GM06990 (cell line): ENCODE results near the gene ZRANB1.

Experiments
- DNase-seq: peaks from one replicate; pipeline ENCODE4 v3.0.0-alpha.2; 2011; ENCODE audit not compliant: insufficient read length; ENCODE audit errors: extremely low read depth
- H3K27me3 ChIP-seq: replicated peaks from 2 replicates; pipeline ENCODE4 v1.6.0; 2011; ENCODE audit warnings: low read length; ENCODE audit not compliant: control insufficient read depth, insufficient read depth
- H3K36me3 ChIP-seq: 2 replicates; pipeline ENCODE4 v1.5.1; 2011; ENCODE audit warnings: low read length; ENCODE audit not compliant: control insufficient read depth, insufficient read depth
- H3K4me3 ChIP-seq: replicated peaks from 2 replicates; pipeline ENCODE4 v1.5.1; 2011; ENCODE audit warnings: low read depth, mild to moderate bottlenecking, control low read depth, low read length
- CTCF ChIP-seq: IDR thresholded peaks from 2 replicates; pipeline ENCODE4 v1.5.1; 2011; ENCODE audit warnings: low read length, control low read depth, mild to moderate bottlenecking, inconsistent platforms; ENCODE audit not compliant: insufficient read depth, poor library complexity, severe bottlenecking

Gene ZRANB1

DNA sequence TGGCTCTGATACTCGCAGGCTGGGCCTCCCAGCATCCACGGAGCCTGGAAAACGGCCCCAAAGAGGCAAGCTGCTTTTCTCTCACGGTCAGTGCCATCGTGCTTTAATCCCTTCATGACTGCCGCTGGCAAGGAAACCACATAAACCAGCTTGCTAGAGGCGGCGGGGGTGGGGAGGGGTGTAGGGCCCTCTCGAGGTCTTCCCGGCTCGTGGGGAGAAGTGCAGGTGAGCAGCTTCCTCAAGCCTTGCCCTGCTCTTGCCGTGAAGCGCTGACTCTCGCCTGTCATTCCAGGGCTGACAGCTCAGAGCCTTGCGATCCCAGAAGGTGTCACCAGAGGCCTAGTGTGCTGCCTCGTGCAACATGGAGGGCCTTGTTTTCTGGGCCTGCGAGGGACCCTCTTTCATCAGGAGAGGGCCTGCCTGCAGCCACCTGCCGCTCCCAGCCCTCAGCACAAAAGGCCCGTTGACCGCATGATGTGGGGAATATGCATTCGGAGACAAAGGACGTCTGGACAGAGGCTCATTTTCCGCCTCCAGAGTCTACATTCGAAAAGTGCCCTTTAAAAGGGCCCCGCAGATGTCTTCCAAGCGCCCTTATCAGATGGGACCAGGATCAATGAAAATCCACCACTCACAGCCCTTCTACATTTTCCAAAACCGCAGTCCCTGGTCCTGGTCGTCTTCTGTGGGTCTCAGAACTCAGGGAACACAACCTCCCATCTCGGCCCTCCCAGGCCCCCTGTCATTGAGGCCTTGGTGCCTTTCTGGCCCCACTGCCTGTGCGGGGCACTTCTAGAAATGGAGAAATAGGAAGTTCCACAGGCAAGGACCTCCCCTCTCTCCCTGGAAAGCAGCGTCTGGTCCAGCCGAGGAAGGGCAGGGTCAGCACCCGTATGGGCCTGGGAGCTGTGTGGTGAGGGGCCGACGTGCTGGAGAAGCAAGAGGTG lies 58.7 kb downstream of the ZRANB1 start:
- Histone ChIP-seq H3K36me3 (no peaks in the 10 kb centered on the region), H3K4me3 (no peak overlapping the region), H3K27me3 (no peaks in the 10 kb centered on the region; the same call in 1 of the 2 replicates)
- TF ChIP-seq CTCF = no peak
- no peak for DNase-seq

DNA sequence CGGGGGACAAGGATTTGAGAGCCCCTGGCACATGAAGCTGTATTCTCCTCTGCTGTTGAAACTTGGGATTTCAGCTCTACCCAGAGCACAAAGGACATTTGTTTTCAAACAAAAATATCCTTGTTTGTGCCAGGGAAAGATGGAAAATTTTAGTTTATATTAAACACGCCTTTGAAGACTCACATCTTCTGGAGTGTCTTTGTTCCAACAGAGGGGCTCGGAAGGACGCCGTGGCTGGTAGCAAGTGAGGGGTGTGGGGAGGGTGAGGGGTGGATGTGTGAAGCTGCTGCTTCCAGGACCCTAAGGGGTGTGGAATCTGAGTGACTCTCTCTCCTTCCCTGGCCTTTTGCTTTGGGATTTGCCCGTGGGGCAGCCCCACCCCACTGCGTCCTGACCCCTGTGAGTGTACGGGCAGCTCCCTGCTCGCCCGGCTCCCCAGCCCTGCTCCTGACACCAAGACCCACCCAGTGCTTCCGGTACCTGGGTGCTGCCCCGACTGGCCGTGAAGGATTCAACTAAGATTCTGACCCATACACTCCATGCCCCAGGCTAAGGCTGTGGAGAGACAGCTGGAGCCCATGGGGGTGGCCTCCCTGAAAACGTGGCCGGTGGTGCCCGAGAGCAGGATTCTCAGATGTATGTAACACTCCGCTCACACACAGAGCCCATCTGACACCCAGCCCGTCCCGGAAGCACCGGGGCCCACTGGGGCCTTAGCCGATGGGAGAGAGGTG lies 59.6 kb downstream of the ZRANB1 start:
- no peak for DNase-seq
- no peak for TF ChIP-seq CTCF
- Histone ChIP-seq H3K36me3 (no peaks in the 10 kb centered on the region), H3K27me3 (no peaks in the 10 kb centered on the region; the same call in 1 of the 2 replicates), H3K4me3 (no peak overlapping the region)

DNA sequence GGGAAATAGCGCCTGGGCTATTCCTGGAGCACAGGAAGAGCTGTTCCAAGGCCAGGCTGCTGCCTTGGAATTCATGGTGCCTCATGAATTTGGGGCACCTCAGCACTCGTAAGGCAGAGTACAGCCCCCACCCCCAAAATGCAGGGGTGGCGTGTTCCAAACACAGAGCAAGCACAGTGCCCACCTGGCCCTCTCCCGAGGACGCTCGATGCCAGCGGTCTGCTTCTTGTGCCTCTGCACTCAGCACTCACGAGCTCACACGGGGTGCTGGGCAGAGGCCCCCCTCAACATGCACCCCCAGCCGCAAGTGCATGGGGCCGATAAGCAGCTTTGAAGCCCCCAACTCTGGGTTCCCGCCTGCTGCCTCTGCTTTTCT lies 60.1 kb downstream of the ZRANB1 start:
- Histone ChIP-seq H3K4me3 (no peak overlapping the region), H3K27me3 (no peaks in the 10 kb centered on the region; the same call in 1 of the 2 replicates), H3K36me3 (no peaks in the 10 kb centered on the region)
- DNase-seq = no peak
- no peak for TF ChIP-seq CTCF

DNA sequence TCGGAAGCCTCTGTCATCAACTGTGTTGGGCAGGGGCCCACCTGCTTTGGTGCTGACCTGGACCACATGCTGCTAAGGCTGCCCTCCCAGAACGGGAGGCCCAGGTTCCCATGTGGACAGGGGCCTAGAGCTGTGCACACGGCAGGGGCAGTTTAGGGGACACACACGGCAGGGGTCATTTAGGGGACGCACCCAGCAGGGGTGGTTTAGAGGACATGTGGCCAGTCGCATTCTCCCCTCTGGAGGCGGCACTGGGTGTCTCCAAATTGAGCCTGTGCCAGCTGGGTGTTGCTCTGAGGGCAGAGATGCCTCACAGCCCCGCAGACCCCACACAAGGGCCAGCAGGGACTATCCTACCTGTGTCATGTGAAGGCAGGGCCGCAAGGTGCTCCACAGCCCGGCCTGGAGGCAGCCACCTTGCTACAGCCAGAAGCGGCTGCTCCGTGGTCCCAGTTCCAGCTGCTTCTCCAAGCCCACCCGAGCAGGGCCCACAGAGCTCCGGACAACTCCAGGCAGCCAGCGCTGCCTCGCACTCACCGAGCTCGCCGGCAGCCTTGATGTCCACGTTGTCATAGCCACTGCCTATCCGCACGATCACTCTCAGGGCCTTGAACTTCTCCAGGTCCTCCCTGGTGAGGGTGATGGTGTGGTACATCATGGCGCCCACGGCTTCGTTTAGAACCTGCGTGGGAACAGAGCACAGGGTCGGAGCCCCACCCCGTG lies 60.7 kb downstream of the ZRANB1 start:
- Histone ChIP-seq H3K36me3 (no peaks in the 10 kb centered on the region), H3K27me3 (no peaks in the 10 kb centered on the region; the same call in 1 of the 2 replicates), H3K4me3 (no peak overlapping the region)
- DNase-seq = no peak
- no peak for TF ChIP-seq CTCF

DNA sequence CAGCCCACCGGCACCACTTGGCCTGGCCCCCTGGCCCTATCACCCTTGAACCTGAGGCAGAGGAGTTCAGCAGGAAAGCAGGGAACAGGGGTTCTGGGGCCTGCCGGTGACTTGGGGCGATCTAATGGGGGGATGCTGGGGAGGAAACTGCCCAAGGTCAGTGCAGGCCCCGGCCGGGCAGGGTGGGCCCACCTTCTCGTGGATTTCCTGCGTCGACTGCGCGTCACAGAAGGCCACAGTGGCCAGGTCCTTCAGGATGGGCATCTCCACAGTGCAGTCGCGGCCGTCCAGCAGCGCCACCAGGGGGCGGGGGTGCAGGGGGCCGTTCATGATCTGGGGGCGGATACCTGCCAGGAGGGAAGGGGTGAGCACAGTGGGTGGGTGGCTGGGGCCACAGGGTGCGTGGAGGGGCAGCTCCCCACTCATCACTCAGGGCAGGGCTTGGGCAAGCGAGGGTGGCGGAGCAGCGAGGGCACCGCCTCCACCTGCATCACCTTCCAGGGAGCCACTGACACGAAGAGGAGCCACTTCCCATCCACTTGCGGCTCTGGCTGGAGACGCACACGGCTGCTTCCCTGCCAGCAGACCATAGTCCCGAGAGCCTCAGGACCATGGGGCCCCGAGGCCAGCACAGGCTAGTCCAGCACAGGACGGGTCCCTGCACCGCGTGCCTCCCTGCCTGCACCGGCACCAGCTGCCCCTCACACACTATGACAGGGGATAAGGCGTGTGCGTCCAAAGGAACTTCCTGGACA lies 61.4 kb downstream of the ZRANB1 start:
- no peak overlapping the region for H3K4me3 ChIP-seq
- no peak for DNase-seq
- no peaks in the 10 kb centered on the region for H3K36me3 ChIP-seq
- no peaks in the 10 kb centered on the region; the same call in 1 of the 2 replicates for H3K27me3 ChIP-seq
- no peak for TF ChIP-seq CTCF
